Gastrocnemius medialis (tissue), 4 donors: ENCODE data around the gene SOCS2.

ENCODE experiments used
- POLR2A ChIP-seq, 2 donors: fragments of 450-650 bp; IDR thresholded peaks; one replicate each; pipeline ENCODE4 v1.6.1; 2017; ENCODE audit warnings: antibody characterized with exemption in 2 of 2, mild to moderate bottlenecking in 2 of 2, moderate library complexity in 2 of 2
- TF ChIP-seq, protein P1 (sequence below), 5 experiments: fragments of 450-650 bp in 3 of 5; fragments of 200-600 bp in 2 of 5; sonication (generic) in 2 of 5; IDR thresholded peaks in 4 of 5; conservative IDR thresholded peaks in 1 of 5; 1 replicate in 4 of 5; 2 replicates in 1 of 5; pipeline ENCODE4 v1.5.1; 2016 to 2019; ENCODE audit warnings: antibody characterized with exemption in 5 of 5, mild to moderate bottlenecking in 3 of 5, moderate library complexity in 3 of 5

GRCh38 chr12:93618891-93619410, 46.5 kb downstream of the SOCS2 start:
- TF ChIP-seq, protein P1, sequence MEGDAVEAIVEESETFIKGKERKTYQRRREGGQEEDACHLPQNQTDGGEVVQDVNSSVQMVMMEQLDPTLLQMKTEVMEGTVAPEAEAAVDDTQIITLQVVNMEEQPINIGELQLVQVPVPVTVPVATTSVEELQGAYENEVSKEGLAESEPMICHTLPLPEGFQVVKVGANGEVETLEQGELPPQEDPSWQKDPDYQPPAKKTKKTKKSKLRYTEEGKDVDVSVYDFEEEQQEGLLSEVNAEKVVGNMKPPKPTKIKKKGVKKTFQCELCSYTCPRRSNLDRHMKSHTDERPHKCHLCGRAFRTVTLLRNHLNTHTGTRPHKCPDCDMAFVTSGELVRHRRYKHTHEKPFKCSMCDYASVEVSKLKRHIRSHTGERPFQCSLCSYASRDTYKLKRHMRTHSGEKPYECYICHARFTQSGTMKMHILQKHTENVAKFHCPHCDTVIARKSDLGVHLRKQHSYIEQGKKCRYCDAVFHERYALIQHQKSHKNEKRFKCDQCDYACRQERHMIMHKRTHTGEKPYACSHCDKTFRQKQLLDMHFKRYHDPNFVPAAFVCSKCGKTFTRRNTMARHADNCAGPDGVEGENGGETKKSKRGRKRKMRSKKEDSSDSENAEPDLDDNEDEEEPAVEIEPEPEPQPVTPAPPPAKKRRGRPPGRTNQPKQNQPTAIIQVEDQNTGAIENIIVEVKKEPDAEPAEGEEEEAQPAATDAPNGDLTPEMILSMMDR (IDR thresholded peaks at IDR 0.05 in 4 of 5, conservative IDR thresholded peaks at IDR 0.05 in 1 of 5), result no peak
- no peak for TF ChIP-seq POLR2A (IDR thresholded peaks at IDR 0.05)
